SU-DHL-6 (cell line): Measurements from ENCODE around the gene LYZL2.

ENCODE experiments used
- CTCF ChIP-seq: fragments of 200-600 bp; sonication (generic); IDR thresholded peaks from one replicate; pipeline ENCODE4 v1.5.1; 2017; ENCODE audit warnings: antibody characterized with exemption, mild to moderate bottlenecking, low read length, moderate library complexity; ENCODE audit not compliant: insufficient read depth, poor library complexity, severe bottlenecking
- EZH2phosphoT487 ChIP-seq: fragments of 200-600 bp; sonication (generic), shearing (Covaris generic); conservative IDR thresholded peaks from 2 replicates; pipeline ENCODE4 v1.6.1; 2018; ENCODE audit warnings: mild to moderate bottlenecking, antibody characterized with exemption, low read length, moderate library complexity, mixed read lengths

- no peak for TF ChIP-seq CTCF
- TF ChIP-seq EZH2phosphoT487 = no peak
These were observed 45.7 kb downstream of the LYZL2 start for GRCh38 chr10:30583778-30584415.
